ENCODE measurements around the gene PIWIL4. TPM values are rescaled to one million over a fixed set of nuclear protein-coding genes. Genes with fewer than 3 reads are reported as not detected.

The PIWIL4 gene
- total RNA-seq, 1 experiment from 2014 or later, result not detected

GRCh38 chr11:94652735-94653284 is 85.6 kb downstream of the PIWIL4 start:
- Mint-ChIP-seq H3K9me3 (no peaks in the 10 kb centered on the region; a peak in 2 of 5 replicates), H3K4me3 (peak overlapping the region; percentile 74 to 83), H3K4me1 (peaks cover 64 to 83% of the 10 kb centered on the region in 2 experiments), H3K36me3 (ENCODE audit: insufficient read depth in 1 of 3, low read depth in 3 of 3) (peaks cover 10 to 49% (median 33%) of the 10 kb centered on the region in 3 experiments; a peak in 6 of 7 replicates), H3K27ac (no peak overlapping the region), H3K27me3 (ENCODE audit: low read depth) (peaks cover 2% of the 10 kb centered on the region; the same call in 1 of the 2 replicates)
- Histone ChIP-seq H3K4me1 (ENCODE audit: insufficient read depth, low read length) (peaks cover 25% of the 10 kb centered on the region), H4K8ac (replicated peaks; ENCODE audit: insufficient read length, low read depth, low read length) (no peak overlapping the region), H3K9me3 (ENCODE audit: control insufficient read depth, low read depth, low read length) (no peaks in the 10 kb centered on the region), H3K4me2 (ENCODE audit: insufficient read depth, insufficient read length, low read length) (peak overlapping the region; percentile 72), H3T11ph (ENCODE audit: low read length) (no peak overlapping the region), H3K79me1 (ENCODE audit: insufficient read depth, low read depth, low read length, poor library complexity, severe bottlenecking) (no peaks in the 10 kb centered on the region), H3K79me2 (ENCODE audit: insufficient read depth, low read length) (peaks cover 17% of the 10 kb centered on the region; the same call in 1 of the 2 replicates), H2BK120ac (ENCODE audit: low read depth, low read length, poor library complexity, severe bottlenecking) (no peak overlapping the region), H3K56ac (ENCODE audit: insufficient read length, low read depth, low read length) (no peak overlapping the region), H2AFZ (ENCODE audit: low read length) (no peak overlapping the region), H3K14ac (ENCODE audit: insufficient read depth, low read length) (no peak overlapping the region), H2BK5ac (ENCODE audit: insufficient read length, low read length) (no peak overlapping the region), H4K5ac (ENCODE audit: insufficient read length, low read depth, low read length) (no peak overlapping the region), H2AK5ac (ENCODE audit: insufficient read length, low read length) (no peak overlapping the region), H3K23ac (ENCODE audit: insufficient read length, low read depth, low read length) (no peak overlapping the region), H2BK20ac (ENCODE audit: low read depth, low read length, poor library complexity, severe bottlenecking) (no peak overlapping the region), H3K23me2 (ENCODE audit: insufficient read length, low read depth, low read length, poor library complexity, severe bottlenecking) (no peaks in the 10 kb centered on the region), H2BK15ac (ENCODE audit: low read depth, low read length) (no peak overlapping the region), H2BK12ac (ENCODE audit: insufficient read length, low read depth, low read length) (no peak overlapping the region), H3K18ac (ENCODE audit: insufficient read length, low read depth, low read length) (no peak overlapping the region), H3K4ac (ENCODE audit: low read depth, low read length) (no peak overlapping the region), H3K9ac (ENCODE audit: extremely low read depth, insufficient read length, low read length) (peak overlapping the region; percentile 92), H3K27ac (ENCODE audit: insufficient read length, low read depth, low read length) (peak overlapping the region; percentile 83), H4K20me1 (ENCODE audit: control insufficient read depth, insufficient read depth, insufficient read length) (no peaks in the 10 kb centered on the region), H3K27me3 (ENCODE audit: insufficient read depth, low read length) (no peaks in the 10 kb centered on the region), H4K91ac (ENCODE audit: insufficient read length, low read depth, low read length) (no peak overlapping the region)
- no peak for TF ChIP-seq CTCF (conservative IDR thresholded peaks at IDR 0.05)
- WGBS (ENCODE audit: extremely low coverage, insufficient read length, low lambda C conversion rate), result no CpG with 5 or more reads among the region's 6 CpGs
- peak; percentile 54 for DNase-seq
